Transverse colon (tissue), 4 donors: ENCODE data around the gene GBX1. TPM values are rescaled to one million over a fixed set of nuclear protein-coding genes. Genes with fewer than 3 reads are reported as not detected.

Experiments used
- DNase-seq: peaks from one replicate; pipeline ENCODE4 v3.0.0-alpha.2; 2019
- H3K27ac ChIP-seq, 4 donors: fragments of 200-600 bp; sonication (generic); 2 replicates each; pipeline ENCODE4 v1.5.1; 2016 to 2018; ENCODE audit warnings: inconsistent platforms in 4 of 4
- H3K27me3 ChIP-seq: fragments of 200-600 bp; sonication (generic); 2 replicates; pipeline ENCODE4 v1.5.1; 2017; ENCODE audit warnings: inconsistent platforms
- H3K36me3 ChIP-seq, 4 donors: fragments of 200-600 bp; sonication (generic); 2 replicates each; pipeline ENCODE4 v1.5.1; 2017 to 2019; ENCODE audit warnings: inconsistent platforms in 4 of 4
- H3K4me1 ChIP-seq, 4 donors: fragments of 200-600 bp; sonication (generic); 2 replicates each; pipeline ENCODE4 v1.5.1; 2017 to 2020; ENCODE audit warnings: inconsistent platforms in 4 of 4
- H3K4me3 ChIP-seq, 4 donors: fragments of 200-600 bp; sonication (generic); 1 replicate in 1 of 4; 2 replicates in 3 of 4; pipeline versions ENCODE4 v1.5.1 to v1.6.1; 2017 to 2019; ENCODE audit warnings: inconsistent platforms in 4 of 4
- H3K9me3 ChIP-seq, 2 donors: fragments of 200-600 bp; sonication (generic); 2 replicates each; pipeline ENCODE4 v1.5.1; 2017 to 2019; ENCODE audit warnings: inconsistent platforms in 2 of 2
- EP300 ChIP-seq: sonication (generic); formaldehyde crosslinking; IDR thresholded peaks from one replicate; pipeline ENCODE4 v1.6.1; 2017; ENCODE audit warnings: antibody characterized with exemption, low read depth
- POLR2A ChIP-seq: fragments of 450-650 bp; IDR thresholded peaks from one replicate; pipeline ENCODE4 v1.6.1; 2016; ENCODE audit warnings: antibody characterized with exemption, mild to moderate bottlenecking, moderate library complexity
- POLR2AphosphoS5 ChIP-seq, 3 donors: sonication (generic); formaldehyde crosslinking; IDR thresholded peaks; one replicate each; pipeline ENCODE4 v1.6.1; 2016; ENCODE audit warnings: antibody characterized with exemption in 3 of 3
- WGBS, 2 donors: methylation state at CpG; one replicate each; pipeline ENCODE4 v1.1.5; 2018; ENCODE audit warnings: low coverage in 1 of 2; 5-methylcytosine and 5-hydroxymethylcytosine counted together
- in situ Hi-C, 4 donors: fragments of 200-750 bp; cut with MboI; loops; one replicate each; pipeline versions ENCODE4 v1.15.0 to v1.15.1; 2017; ENCODE audit warnings: low sequenced_read_pairs in 3 of 4, low pct_ligation_motif_present in 1 of 4, low pct_unique_long_range_greater_than_20kb in 1 of 4
- intact Hi-C: fragments of 100-400 bp; cut with DNase I; formaldehyde crosslinking; loops from one replicate; pipeline ENCODE4 v1.15.1; 2023; ENCODE audit warnings: low total_unique reads
- total RNA-seq, 4 donors: library from RNA; depleted of rRNA; stranded (reverse); fragments of >200 nt; gene quantifications; one replicate each; pipeline ENCODE4 v1.1.0, GENCODE V29; 2016
- TF ChIP-seq, protein P1 (sequence below), 5 experiments: fragments of 200-600 bp in 3 of 5; fragments of 450-650 bp in 2 of 5; sonication (generic) in 3 of 5; IDR thresholded peaks; 1 replicate in 2 of 5; 2 replicates in 3 of 5; pipeline ENCODE4 v1.5.1; 2016 to 2017; ENCODE audit warnings: antibody characterized with exemption in 5 of 5, inconsistent platforms in 3 of 5, mild to moderate bottlenecking in 2 of 5, moderate library complexity in 1 of 5

The GBX1 gene
- total RNA-seq, 4 donors from 2014 or later = not detected

DNA sequence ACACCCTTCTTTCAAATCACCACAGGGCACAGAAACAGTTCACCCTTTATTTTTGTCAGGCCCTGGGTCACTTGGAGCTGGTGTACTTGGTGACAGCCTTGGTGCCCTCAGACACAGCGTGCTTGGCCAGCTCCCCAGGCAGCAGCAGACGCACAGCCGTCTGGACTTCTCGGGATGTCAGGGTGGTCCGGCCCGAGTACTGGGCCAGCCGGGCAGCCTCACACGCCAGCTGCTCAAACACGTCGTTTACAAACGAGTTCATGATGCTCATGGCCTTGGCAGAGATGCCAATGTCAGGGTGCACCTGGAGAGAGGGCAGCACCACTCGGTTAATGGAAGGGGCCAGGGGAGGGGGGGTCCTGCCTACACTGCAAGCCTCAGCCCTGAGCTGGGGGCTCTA, 40.3 kb upstream of the GBX1 start:
- WGBS, 2 donors = 48% methylated on average over 12 of the region's 12 CpGs; no CpG with 5 or more reads in 1 of the 2 donors
- no peak overlapping the region for H3K4me3 ChIP-seq
- H3K9me3 ChIP-seq = no peaks in the 10 kb centered on the region
- H3K27ac ChIP-seq = no peak overlapping the region
- TF ChIP-seq EP300 (no peak), POLR2AphosphoS5 (IDR thresholded peaks at IDR 0.05) (no peak), POLR2A (no peak)
- TF ChIP-seq, protein P1, sequence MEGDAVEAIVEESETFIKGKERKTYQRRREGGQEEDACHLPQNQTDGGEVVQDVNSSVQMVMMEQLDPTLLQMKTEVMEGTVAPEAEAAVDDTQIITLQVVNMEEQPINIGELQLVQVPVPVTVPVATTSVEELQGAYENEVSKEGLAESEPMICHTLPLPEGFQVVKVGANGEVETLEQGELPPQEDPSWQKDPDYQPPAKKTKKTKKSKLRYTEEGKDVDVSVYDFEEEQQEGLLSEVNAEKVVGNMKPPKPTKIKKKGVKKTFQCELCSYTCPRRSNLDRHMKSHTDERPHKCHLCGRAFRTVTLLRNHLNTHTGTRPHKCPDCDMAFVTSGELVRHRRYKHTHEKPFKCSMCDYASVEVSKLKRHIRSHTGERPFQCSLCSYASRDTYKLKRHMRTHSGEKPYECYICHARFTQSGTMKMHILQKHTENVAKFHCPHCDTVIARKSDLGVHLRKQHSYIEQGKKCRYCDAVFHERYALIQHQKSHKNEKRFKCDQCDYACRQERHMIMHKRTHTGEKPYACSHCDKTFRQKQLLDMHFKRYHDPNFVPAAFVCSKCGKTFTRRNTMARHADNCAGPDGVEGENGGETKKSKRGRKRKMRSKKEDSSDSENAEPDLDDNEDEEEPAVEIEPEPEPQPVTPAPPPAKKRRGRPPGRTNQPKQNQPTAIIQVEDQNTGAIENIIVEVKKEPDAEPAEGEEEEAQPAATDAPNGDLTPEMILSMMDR (IDR thresholded peaks at IDR 0.05) = no peak
- in situ Hi-C loops = no loop called here
- no peaks in the 10 kb centered on the region for H3K4me1 ChIP-seq
- no peaks in the 10 kb centered on the region for H3K36me3 ChIP-seq
- DNase-seq = no peak
- intact Hi-C loops = no loop called here
- H3K27me3 ChIP-seq = peaks cover 30% of the 10 kb centered on the region

- intact Hi-C loops = no loop called here
- TF ChIP-seq POLR2A = no peak
- TF ChIP-seq, protein P1 (IDR thresholded peaks at IDR 0.05) = no peak
- no peak for TF ChIP-seq EP300
- TF ChIP-seq POLR2AphosphoS5 (IDR thresholded peaks at IDR 0.05) = no peak
- in situ Hi-C loops = no loop called here
- H3K36me3 ChIP-seq = no peaks in the 10 kb centered on the region
- no peaks in the 10 kb centered on the region for H3K4me1 ChIP-seq
- 58 to 64% methylated on average over 4 to 9 of the region's 9 CpGs for WGBS, 2 donors
- H3K27me3 ChIP-seq = peaks cover 30% of the 10 kb centered on the region
- H3K4me3 ChIP-seq = no peak overlapping the region
- H3K27ac ChIP-seq = no peak overlapping the region
- no peak for DNase-seq
- no peaks in the 10 kb centered on the region for H3K9me3 ChIP-seq
These were observed 39.8 kb upstream of the GBX1 start for GRCh38 chr7:151207315-151207714.

DNA sequence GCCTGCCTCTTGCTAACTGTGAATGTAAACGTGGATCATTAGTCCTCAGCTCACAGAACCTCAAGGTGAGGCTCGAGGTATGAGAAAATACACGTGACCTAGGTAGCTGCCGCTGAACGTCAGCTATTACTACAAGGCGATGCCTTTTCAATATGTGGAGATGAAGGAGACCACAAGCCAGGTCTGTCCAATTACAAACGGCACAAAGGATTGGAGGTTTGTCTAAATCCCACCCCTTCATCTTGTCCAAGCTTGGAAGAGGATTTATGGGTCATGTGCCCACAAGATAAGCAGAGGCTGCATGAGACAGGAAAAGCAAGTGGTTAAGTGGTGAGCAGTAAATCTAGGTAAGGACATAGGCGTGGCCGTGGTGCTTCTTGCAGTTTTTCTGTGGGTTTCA, 39.4 kb upstream of the GBX1 start:
- in situ Hi-C loops = no loop called here
- Histone ChIP-seq H3K4me1 (no peaks in the 10 kb centered on the region), H3K4me3 (no peak overlapping the region), H3K9me3 (no peaks in the 10 kb centered on the region), H3K27ac (no peak overlapping the region), H3K36me3 (no peaks in the 10 kb centered on the region), H3K27me3 (peaks cover 30% of the 10 kb centered on the region)
- intact Hi-C loops = no loop called here
- TF ChIP-seq EP300 (no peak), POLR2AphosphoS5 (IDR thresholded peaks at IDR 0.05) (no peak), POLR2A (no peak)
- TF ChIP-seq, protein P1 (IDR thresholded peaks at IDR 0.05) = no peak
- WGBS, 2 donors = 0 to 47% methylated on average over 2 to 9 of the region's 9 CpGs
- DNase-seq = no peak

DNA sequence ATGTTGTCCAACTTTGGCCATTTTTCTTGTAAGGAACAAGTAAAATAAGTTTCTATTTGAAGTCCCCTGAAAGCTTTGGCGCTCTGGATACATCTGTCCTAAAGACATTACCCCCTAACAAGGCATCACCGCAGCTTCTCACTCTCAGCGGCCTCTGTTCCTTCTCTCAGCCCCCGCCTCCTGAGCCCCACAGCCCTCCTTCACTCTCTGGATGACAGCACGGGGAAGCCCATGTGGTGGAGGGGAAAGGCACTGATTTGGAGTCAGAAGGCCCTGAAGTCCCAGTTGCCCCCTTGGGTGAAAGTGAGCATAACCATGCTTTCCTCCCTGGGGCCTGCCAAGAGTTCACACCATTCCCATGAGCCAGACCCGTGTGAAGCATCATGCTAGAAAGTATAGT, 38.2 kb upstream of the GBX1 start:
- no peaks in the 10 kb centered on the region for H3K4me1 ChIP-seq
- peaks cover 30% of the 10 kb centered on the region for H3K27me3 ChIP-seq
- intact Hi-C loops (no loop called here), in situ Hi-C loops (no loop called here)
- no peak overlapping the region for H3K4me3 ChIP-seq
- H3K27ac ChIP-seq = no peak overlapping the region
- 69 to 83% methylated on average over 1 to 6 of the region's 6 CpGs for WGBS, 2 donors
- no peak for DNase-seq
- TF ChIP-seq, protein P1 (IDR thresholded peaks at IDR 0.05) = no peak
- no peak for TF ChIP-seq POLR2AphosphoS5 (IDR thresholded peaks at IDR 0.05)
- TF ChIP-seq POLR2A = no peak
- TF ChIP-seq EP300 = no peak
- no peaks in the 10 kb centered on the region for H3K36me3 ChIP-seq
- H3K9me3 ChIP-seq = no peaks in the 10 kb centered on the region
